Activated CD4-positive, alpha-beta memory T cell treated with anti-CD3 and anti-CD28 coated beads for 36 hours (primary cell): ENCODE data around the gene MAP2. TPM values are rescaled to one million over a fixed set of nuclear protein-coding genes. Genes with fewer than 3 reads are reported as not detected.
"Not testable (repeated sequence)": the region's sequence is repeated elsewhere in the genome, so short reads cannot be mapped to it uniquely, and the experiment has no call there.

Source experiments
- CTCF ChIA-PET: fragments of 350-600 bp; sonication (Branson Sonifier 250); formaldehyde crosslinking; loops from one replicate; lab custom pipeline; 2021; ENCODE audit warnings: antibody characterized with exemption, inconsistent platforms; lab: Charles Lee
- POLR2A ChIA-PET: fragments of 350-600 bp; sonication (Branson Sonifier 250); formaldehyde crosslinking; loops from one replicate; lab custom pipeline; 2021; ENCODE audit warnings: antibody characterized with exemption; lab: Charles Lee
- DNase-seq: peaks from one replicate; pipeline ENCODE4 v3.0.0-alpha.2; 2020
- H3K27ac Mint-ChIP-seq: one replicate; pipeline ENCODE4 v1.8.0; 2021; ENCODE audit warnings: mixed read lengths
- H3K27me3 Mint-ChIP-seq: one replicate; pipeline ENCODE4 v1.8.0; 2021; ENCODE audit warnings: mixed read lengths
- H3K36me3 Mint-ChIP-seq: one replicate; pipeline ENCODE4 v1.8.0; 2021; ENCODE audit warnings: mixed read lengths
- H3K4me1 Mint-ChIP-seq: one replicate; pipeline ENCODE4 v1.8.0; 2021; ENCODE audit warnings: low read depth, mixed read lengths
- H3K4me3 Mint-ChIP-seq: one replicate; pipeline ENCODE4 v1.8.0; 2021; ENCODE audit warnings: mild to moderate bottlenecking, mixed read lengths
- H3K9me3 Mint-ChIP-seq: one replicate; pipeline ENCODE4 v1.8.0; 2021; ENCODE audit warnings: mixed read lengths
- intact Hi-C: fragments of 100-400 bp; cut with micrococcal nuclease; formaldehyde crosslinking; loops from one replicate; pipeline ENCODE4 v1.15.1; 2023
- total RNA-seq, 2 experiments: library from RNA; stranded (reverse); gene quantifications; one replicate each; pipeline ENCODE4 v1.2.3, GENCODE V29; 2021

Gene MAP2
- total RNA-seq, 2 experiments from 2014 or later: 0.07 to 0.27 TPM

DNA sequence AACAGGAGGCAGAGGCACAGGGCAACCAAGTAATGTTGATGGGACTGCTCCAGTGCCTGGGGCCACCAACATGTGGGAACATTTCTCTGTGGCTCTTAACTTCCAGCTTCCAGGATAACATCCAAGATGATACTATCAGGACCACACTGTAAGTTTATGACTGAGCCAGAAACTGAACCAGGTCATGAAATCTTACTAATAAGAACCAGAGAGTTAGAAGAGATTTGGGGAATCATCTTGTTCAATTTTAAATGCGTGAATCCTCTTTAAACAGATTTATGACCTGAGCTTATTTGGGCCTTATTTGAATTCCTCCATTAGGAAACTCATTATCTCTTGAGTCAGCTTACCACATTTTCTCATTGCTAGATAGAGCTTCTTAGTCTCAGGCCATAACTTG, 45.0 kb downstream of the MAP2 start:
- POLR2A ChIA-PET: no interaction called here
- intact Hi-C loops: no loop called here
- H3K27ac Mint-ChIP-seq: no peak overlapping the region
- no peaks in the 10 kb centered on the region for H3K4me1 Mint-ChIP-seq
- H3K27me3 Mint-ChIP-seq: no peaks in the 10 kb centered on the region
- DNase-seq: no peak
- H3K4me3 Mint-ChIP-seq: no peak overlapping the region
- CTCF ChIA-PET: no interaction called here
- no peaks in the 10 kb centered on the region for H3K36me3 Mint-ChIP-seq
- H3K9me3 Mint-ChIP-seq: no peaks in the 10 kb centered on the region

DNA sequence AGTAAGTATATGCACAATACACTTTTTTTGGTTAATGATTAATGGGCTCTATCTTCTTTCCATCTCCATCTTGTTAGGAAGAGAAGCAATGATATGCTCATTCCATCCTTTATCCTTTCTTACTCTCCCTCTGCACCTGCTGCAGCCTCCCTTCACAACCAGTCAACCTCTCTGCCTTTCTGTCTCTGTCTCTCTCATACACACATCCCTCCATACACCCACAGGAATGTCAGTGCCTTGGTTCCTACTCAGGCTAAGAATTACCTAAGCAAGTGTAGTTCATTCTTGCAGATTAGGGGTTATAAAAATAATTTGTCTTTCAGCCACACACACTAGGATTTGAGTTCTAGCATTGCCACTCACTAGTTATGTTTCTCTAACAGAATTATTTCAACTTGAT, 45.6 kb downstream of the MAP2 start:
- no peak overlapping the region for H3K4me3 Mint-ChIP-seq
- intact Hi-C loops: no loop called here
- no peaks in the 10 kb centered on the region for H3K27me3 Mint-ChIP-seq
- no peaks in the 10 kb centered on the region for H3K4me1 Mint-ChIP-seq
- CTCF ChIA-PET: no interaction called here
- POLR2A ChIA-PET: no interaction called here
- no peaks in the 10 kb centered on the region for H3K9me3 Mint-ChIP-seq
- H3K36me3 Mint-ChIP-seq: no peaks in the 10 kb centered on the region
- no peak for DNase-seq
- no peak overlapping the region for H3K27ac Mint-ChIP-seq

DNA sequence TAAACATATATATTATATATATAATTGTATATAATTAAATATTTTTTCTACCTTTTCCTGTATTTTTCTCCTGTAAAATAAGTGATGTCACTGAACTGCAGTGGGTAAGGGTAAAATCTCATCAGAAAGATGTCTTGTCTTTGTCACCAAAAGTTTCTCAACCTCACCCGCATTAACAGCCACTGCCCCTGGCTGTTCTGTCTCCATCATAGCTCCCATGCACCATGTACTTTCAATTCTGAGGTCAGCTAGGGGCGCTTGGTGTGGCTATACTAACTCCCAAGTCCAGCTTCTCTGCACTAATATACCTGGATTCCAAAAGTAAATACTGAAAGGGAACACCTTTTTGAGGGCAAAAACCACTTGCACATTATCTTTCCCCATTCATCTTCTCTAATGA, 46.6 kb downstream of the MAP2 start:
- Mint-ChIP-seq H3K4me1 (no peaks in the 10 kb centered on the region), H3K27ac (no peak overlapping the region), H3K27me3 (no peaks in the 10 kb centered on the region), H3K4me3 (no peak overlapping the region), H3K9me3 (no peaks in the 10 kb centered on the region), H3K36me3 (no peaks in the 10 kb centered on the region)
- intact Hi-C loops: no loop called here
- POLR2A ChIA-PET: no interaction called here
- DNase-seq: no peak
- CTCF ChIA-PET: interaction anchor here (0.7 kb wide), 1 partner anchor 100 kb away, joined by 3 read pairs; no protein-coding TSS in a partner anchor

DNA sequence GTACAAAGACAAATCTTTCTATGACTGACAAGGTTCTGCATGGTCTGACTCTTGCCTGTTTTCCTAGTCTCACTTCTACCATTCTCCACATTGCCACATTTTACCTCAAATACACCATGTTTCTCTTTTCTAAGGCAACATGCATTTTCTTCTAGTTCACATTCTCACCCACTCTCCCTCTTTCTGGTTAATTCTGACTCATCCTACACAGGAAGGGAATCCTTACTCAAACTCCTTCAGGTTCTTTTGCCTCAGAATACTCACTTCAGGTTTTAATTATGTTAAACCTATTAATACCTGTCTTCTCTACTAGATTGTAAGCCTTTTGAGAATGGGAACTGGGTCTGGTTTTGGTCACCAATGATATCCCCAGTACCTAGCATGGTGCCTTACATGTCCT, 47.2 kb downstream of the MAP2 start:
- CTCF ChIA-PET: no interaction called here
- Mint-ChIP-seq H3K27ac (no peak overlapping the region), H3K27me3 (no peaks in the 10 kb centered on the region), H3K4me3 (no peak overlapping the region), H3K4me1 (no peaks in the 10 kb centered on the region), H3K36me3 (no peaks in the 10 kb centered on the region), H3K9me3 (no peaks in the 10 kb centered on the region)
- no peak for DNase-seq
- POLR2A ChIA-PET: no interaction called here
- intact Hi-C loops: no loop called here

DNA sequence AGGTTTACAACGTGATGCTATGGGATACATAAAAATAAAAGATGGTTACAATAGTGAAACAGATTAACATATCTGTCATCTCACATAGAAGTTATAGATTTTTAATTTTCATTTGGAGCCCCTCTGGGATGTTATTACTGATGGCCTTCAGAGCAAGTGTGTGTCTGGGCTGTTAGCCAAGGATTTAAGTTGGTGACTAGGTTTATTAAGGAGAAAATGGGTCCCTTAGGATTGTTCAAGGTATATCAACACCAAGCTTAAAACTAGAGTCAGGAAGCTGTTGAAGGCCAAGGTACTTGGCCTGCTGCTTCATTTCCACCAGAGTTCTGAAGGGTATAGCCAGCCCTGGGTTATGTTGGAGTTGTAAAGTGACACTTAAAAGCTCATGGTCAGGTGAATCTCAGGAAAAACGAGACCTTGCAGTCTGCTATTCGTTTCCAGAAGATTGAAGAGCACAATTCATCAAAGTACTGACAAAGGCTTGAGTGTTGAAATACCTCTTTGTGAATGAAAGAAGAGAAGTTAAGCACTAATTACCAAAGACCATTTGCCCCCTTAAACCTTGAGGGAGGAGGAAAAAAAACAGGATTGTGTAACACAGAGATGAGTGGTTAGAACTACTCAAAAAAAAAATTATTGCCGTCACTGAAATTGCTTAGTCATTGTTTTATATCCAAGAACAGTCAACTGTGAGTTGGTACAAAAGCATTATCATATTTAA, 48.4 kb downstream of the MAP2 start:
- CTCF ChIA-PET: no interaction called here
- Mint-ChIP-seq H3K36me3 (no peaks in the 10 kb centered on the region), H3K9me3 (no peaks in the 10 kb centered on the region), H3K4me1 (no peaks in the 10 kb centered on the region), H3K4me3 (no peak overlapping the region), H3K27ac (no peak overlapping the region), H3K27me3 (no peaks in the 10 kb centered on the region)
- POLR2A ChIA-PET: no interaction called here
- intact Hi-C loops: no loop called here
- DNase-seq: no peak

DNA sequence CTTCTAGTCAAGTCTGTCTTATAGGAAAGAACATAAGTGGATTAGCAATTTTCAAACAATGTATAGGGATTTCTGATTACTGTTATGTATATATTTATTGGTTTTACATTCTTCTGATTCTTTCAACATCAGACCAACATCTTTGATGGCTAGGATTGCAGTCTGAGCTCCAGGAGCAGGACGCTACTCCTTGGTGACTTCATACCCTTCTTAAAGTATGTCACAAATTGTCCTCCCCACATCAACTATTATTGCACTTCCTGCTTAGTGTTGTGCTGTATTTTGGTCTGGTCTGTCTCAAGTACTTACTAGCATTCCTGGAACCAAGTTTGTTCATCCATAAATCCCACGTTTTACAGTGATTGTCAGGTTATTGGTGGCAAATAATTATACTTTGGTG, 49.0 kb downstream of the MAP2 start:
- H3K27ac Mint-ChIP-seq: no peak overlapping the region
- ChIA-PET CTCF (no interaction called here), POLR2A (no interaction called here)
- H3K4me3 Mint-ChIP-seq: no peak overlapping the region
- no peak for DNase-seq
- no peaks in the 10 kb centered on the region for H3K4me1 Mint-ChIP-seq
- intact Hi-C loops: no loop called here
- no peaks in the 10 kb centered on the region for H3K36me3 Mint-ChIP-seq
- H3K27me3 Mint-ChIP-seq: no peaks in the 10 kb centered on the region
- no peaks in the 10 kb centered on the region for H3K9me3 Mint-ChIP-seq

DNA sequence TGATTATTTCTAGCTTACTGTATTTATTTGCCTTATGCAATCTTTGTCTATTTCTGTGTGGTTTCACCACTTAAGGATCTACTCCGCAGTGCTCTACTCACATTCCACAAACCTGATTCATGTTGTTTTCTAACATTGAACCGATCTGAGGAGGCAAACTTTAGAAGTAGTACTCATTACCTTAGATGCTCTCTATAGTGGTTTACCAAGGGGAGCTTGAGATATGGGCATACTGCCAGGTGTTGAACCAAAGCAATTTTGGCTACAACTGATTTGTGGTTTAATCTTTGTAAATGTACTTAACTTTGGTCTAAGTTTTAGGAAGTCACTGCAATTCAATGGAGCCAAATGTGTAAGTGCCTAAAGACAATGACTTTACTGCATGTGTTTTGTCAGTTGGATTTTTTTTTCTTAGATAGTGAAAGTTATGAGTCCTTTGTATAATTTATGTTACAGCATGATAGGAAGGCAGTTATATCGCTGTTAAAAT, 50.1 kb downstream of the MAP2 start:
- H3K27me3 Mint-ChIP-seq: no peaks in the 10 kb centered on the region
- ChIA-PET CTCF (no interaction called here), POLR2A (no interaction called here)
- no peak overlapping the region for H3K27ac Mint-ChIP-seq
- no peak overlapping the region for H3K4me3 Mint-ChIP-seq
- H3K4me1 Mint-ChIP-seq: no peaks in the 10 kb centered on the region
- H3K9me3 Mint-ChIP-seq: no peaks in the 10 kb centered on the region
- DNase-seq: no peak
- H3K36me3 Mint-ChIP-seq: no peaks in the 10 kb centered on the region
- intact Hi-C loops: no loop called here

DNA sequence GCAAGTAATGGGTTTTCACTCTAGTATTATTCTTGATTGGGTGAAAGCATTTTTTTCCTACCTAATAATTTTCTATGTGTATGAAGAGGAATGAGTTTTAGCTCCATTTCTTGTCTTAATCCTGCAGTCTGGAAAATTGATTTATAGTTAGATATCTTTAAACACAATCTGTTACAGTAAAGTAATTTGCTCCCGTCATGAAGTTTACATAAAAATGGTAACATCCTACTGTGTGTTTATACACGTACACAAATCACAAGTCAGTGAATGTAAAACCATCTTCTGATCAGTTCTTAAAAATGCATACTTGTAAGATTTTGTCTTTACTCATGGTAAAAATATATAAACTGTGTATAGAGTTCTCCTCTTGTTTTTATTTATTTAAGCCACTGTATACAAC, 51.1 kb downstream of the MAP2 start:
- H3K36me3 Mint-ChIP-seq: no peaks in the 10 kb centered on the region
- DNase-seq: no peak
- intact Hi-C loops: no loop called here
- ChIA-PET CTCF (no interaction called here), POLR2A (no interaction called here)
- no peaks in the 10 kb centered on the region for H3K27me3 Mint-ChIP-seq
- H3K4me1 Mint-ChIP-seq: no peaks in the 10 kb centered on the region
- no peak overlapping the region for H3K27ac Mint-ChIP-seq
- no peaks in the 10 kb centered on the region for H3K9me3 Mint-ChIP-seq
- H3K4me3 Mint-ChIP-seq: no peak overlapping the region

DNA sequence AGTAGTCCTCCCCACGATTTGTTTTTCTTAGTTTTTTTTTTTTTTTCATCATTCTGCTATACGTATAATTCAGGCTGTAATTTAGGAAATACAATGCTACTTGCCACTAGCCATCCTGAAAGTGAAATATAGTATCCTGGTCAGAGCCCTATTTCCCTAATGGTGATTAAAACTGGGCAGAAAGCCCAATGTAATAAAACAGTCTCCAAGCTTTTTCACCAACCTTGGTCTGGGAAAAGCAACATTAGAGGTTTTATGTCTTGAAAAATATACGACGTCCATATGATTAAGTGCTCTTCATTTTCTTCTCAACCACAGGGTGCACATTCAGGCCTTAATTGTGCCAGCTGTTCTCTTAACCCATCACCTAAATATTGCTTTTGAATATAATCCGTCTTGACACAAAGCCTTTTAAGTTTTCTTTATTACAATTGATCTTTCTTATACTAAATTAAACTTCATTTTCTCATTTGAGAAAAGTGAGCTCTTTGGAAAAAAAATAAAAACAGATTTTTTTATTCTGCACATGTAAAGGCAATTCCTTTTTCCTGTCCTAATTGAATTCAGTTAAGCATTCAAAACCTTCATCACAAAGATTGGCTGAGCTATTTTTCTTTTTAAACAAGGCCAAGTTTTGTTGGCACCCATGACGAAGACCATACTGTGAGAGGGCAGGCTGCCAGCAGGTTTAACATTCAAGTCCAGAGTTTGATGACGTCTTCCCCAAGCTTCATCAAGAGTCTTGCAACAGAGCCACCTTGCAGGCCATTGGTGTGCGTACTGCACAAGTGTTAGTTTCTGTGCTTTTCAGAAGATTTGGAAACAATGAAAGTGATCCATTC, 52.7 kb downstream of the MAP2 start:
- H3K27ac Mint-ChIP-seq: no peak overlapping the region
- no peaks in the 10 kb centered on the region for H3K27me3 Mint-ChIP-seq
- no peaks in the 10 kb centered on the region for H3K36me3 Mint-ChIP-seq
- POLR2A ChIA-PET: no interaction called here
- H3K4me1 Mint-ChIP-seq: no peaks in the 10 kb centered on the region
- H3K9me3 Mint-ChIP-seq: no peaks in the 10 kb centered on the region
- DNase-seq: no peak
- intact Hi-C loops: no loop called here
- H3K4me3 Mint-ChIP-seq: no peak overlapping the region
- CTCF ChIA-PET: no interaction called here

DNA sequence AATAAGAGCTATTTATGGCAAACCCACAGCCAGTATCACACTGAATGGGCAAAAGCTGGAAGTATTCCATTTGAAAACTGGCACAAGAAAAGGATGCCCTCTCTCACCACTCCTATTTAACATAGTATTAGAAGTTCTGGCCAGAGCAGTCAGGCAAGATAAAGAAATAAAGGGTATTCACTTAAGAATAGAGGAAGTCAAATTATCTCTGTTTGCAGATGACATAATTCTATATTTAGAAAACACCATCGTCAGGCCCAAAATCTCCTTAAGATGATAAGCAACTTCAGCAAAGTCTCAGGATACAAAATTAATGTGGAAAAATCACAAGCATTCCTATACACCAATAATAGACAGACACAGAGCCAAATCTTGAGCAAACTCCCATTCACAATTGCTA, 68.4 kb downstream of the MAP2 start:
- peaks cover 11% of the 10 kb centered on the region for H3K9me3 Mint-ChIP-seq
- POLR2A ChIA-PET, H3K4me1 Mint-ChIP-seq, H3K36me3 Mint-ChIP-seq, H3K4me3 Mint-ChIP-seq, intact Hi-C loops, DNase-seq, CTCF ChIA-PET, H3K27ac Mint-ChIP-seq, H3K27me3 Mint-ChIP-seq: not testable (repeated sequence)

DNA sequence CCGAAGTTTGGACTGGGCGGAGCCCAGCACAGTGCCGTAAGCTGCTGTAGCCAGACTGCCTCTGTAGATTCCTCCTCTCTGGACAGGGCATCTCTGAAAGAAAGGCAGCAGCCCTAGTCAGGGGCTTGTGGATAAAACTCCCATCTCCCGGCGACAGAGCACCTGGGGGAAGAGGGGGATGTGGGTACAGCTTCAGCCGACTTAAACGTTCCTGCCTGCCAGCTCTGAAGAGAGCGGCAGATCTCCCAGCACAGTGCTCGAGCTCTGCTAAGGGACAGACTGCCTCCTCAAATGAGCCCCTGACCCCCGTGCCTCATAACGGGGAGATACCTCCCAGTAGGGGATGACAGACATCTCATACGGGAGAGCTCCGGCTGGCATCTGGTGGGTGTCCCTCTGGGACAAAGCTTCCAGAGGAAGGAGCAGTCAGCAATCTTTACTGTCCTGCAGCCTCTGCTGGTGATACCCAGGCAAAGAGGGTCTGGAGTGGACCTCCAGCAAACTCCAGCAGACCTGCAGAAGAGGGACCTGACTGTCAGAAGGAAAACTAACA, 71.3 kb downstream of the MAP2 start:
- POLR2A ChIA-PET, intact Hi-C loops, H3K4me3 Mint-ChIP-seq, H3K27ac Mint-ChIP-seq, DNase-seq, H3K4me1 Mint-ChIP-seq, H3K27me3 Mint-ChIP-seq, CTCF ChIA-PET, H3K36me3 Mint-ChIP-seq: not testable (repeated sequence)
- H3K9me3 Mint-ChIP-seq: peaks cover 17% of the 10 kb centered on the region

DNA sequence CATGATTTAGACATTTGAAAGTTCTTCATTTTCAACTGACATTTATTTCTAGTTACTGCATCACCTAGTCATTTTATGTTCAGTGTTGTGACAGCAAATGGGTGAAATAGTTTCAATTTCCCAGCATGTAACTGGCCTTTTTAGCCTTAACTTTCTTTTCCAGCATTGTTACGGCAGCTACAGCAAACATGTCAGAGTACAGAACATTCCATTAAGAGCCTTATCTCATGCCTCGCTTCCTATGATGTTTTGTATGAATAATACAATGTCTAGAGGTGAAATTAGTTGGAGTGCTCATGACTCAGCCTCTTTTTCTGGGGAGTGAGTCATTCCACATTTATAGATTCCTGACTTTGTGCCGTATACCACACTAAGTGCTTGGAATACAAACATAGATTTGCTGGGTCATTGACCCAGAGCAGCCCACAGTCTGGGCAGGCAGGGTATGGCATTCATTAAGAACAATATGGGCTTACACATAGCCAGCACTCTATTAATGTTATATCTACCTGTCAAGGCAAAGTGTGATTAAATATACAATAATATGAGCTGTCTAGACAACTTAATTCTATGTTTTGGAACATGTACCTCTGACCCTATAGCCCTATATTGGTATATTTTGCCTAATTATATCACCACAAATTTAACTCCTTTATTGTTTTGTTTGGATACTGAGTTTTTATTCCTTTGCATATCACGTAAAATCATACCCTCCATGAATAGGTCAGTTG, 72.2 kb downstream of the MAP2 start:
- H3K27ac Mint-ChIP-seq: no peak overlapping the region
- intact Hi-C loops: no loop called here
- no peaks in the 10 kb centered on the region for H3K36me3 Mint-ChIP-seq
- H3K4me3 Mint-ChIP-seq: no peak overlapping the region
- DNase-seq: no peak
- ChIA-PET POLR2A (no interaction called here), CTCF (no interaction called here)
- no peaks in the 10 kb centered on the region for H3K27me3 Mint-ChIP-seq
- H3K9me3 Mint-ChIP-seq: peaks cover 13% of the 10 kb centered on the region
- no peaks in the 10 kb centered on the region for H3K4me1 Mint-ChIP-seq
